ENCODE measurements around the gene CYP2W1.
A peak's percentile ranks its signal among the peaks of the same experiment; 100 is the strongest.
"Not testable (repeated sequence)": the region's sequence is repeated elsewhere in the genome, so short reads cannot be mapped to it uniquely, and the experiment has no call there.

Gene CYP2W1

DNA sequence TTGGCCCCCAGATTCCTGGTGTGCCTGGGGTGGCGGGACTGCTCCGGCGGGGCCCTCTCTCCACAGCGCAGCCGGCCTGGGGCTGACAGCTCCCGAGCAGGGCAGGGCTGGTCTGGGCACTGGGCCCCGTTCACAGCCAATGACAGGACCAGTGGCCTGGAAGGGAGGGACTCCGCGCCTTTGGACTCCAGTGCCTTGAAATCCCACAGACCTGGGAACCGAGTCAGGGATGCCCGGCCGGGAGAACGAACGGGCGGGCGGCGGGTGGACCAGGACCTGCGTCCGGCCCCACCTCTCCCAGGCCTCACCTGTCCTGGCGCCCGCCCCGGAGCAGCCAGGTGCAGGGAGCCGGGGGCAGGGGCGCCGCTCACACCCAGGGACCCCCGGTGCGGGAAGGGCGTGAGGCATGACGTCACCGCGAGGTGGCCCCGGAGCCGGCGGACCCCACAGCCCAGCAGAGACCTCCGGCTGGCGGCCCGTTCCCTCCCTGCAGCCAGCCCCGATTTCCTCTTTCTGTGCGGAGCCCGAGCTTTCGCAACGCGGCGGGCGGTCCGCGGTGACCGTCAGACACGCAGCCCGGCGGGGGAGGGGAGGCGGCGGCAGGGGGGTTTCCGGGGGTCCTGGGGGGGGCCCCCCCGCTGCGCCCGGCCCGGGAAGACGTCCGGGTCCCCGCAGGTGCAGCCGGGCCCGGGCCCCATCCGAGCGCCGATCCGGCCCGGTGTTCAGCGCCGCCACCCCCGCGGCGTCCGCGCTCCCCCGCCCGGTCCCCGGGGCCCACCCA is 29.2 kb upstream of the CYP2W1 start:
- H3K4me1 ChIP-seq (ENCODE audit: control insufficient read depth, insufficient read depth, low read length), result peaks cover 35% of the 10 kb centered on the region
- H3K27me3 ChIP-seq (ENCODE audit: control insufficient read depth in 1 of 2, insufficient read depth in 2 of 2, low read length in 2 of 2), result no peaks in the 10 kb centered on the region
- peak overlapping the region; percentile 57 to 74 for H3K4me3 ChIP-seq (ENCODE audit: low read length in 2 of 2)
- H3K27ac ChIP-seq (ENCODE audit: low read length), result peak overlapping the region; percentile 70
- no peaks in the 10 kb centered on the region for H3K9me3 ChIP-seq (ENCODE audit: control insufficient read depth in 2 of 2, low read length in 2 of 2)
- no peaks in the 10 kb centered on the region for H3K36me3 ChIP-seq (ENCODE audit: control insufficient read depth in 2 of 2, insufficient read depth in 2 of 2, low read length in 2 of 2)
- peak overlapping the region; percentile 62 to 73 for H3K9ac ChIP-seq (ENCODE audit: low read length in 2 of 2)

GRCh38 chr7:954330-955238 is 28.4 kb upstream of the CYP2W1 start, which contains the start of gene ADAP1:
ADAP1 (minus strand) TSS chr7:954680; CDS start chr7:954477, 203 bp downstream.
- H3K27me3 ChIP-seq (ENCODE audit: control insufficient read depth in 1 of 2, insufficient read depth in 2 of 2, low read length in 2 of 2), result no peaks in the 10 kb centered on the region
- no peaks in the 10 kb centered on the region for H3K9me3 ChIP-seq (ENCODE audit: control insufficient read depth in 2 of 2, low read length in 2 of 2)
- peak within 1 kb of the TSS; percentile 89 for H3K27ac ChIP-seq (ENCODE audit: low read length)
- peaks cover 35% of the 10 kb centered on the region for H3K4me1 ChIP-seq (ENCODE audit: control insufficient read depth, insufficient read depth, low read length)
- H3K4me3 ChIP-seq (ENCODE audit: low read length in 2 of 2), result peak within 1 kb of the TSS; percentile 57 to 74
- H3K36me3 ChIP-seq (ENCODE audit: control insufficient read depth in 2 of 2, insufficient read depth in 2 of 2, low read length in 2 of 2), result no peaks in the 10 kb centered on the region
- H3K9ac ChIP-seq (ENCODE audit: low read length in 2 of 2), result peak within 1 kb of the TSS; percentile 47 to 68

- no peaks in the 10 kb centered on the region for H3K36me3 ChIP-seq (ENCODE audit: control insufficient read depth in 2 of 2, insufficient read depth in 2 of 2, low read length in 2 of 2)
- H3K4me1 ChIP-seq (ENCODE audit: control insufficient read depth, insufficient read depth, low read length), result peaks cover 46% of the 10 kb centered on the region
- H3K4me3 ChIP-seq (ENCODE audit: low read length in 2 of 2), result peak overlapping the region in 1 of 2 donors; percentile 8
- H3K27ac ChIP-seq (ENCODE audit: low read length), result no peak overlapping the region
- H3K27me3 ChIP-seq (ENCODE audit: control insufficient read depth in 1 of 2, insufficient read depth in 2 of 2, low read length in 2 of 2), result no peaks in the 10 kb centered on the region
- no peak overlapping the region for H3K9ac ChIP-seq (ENCODE audit: low read length in 2 of 2)
- H3K9me3 ChIP-seq (ENCODE audit: control insufficient read depth in 2 of 2, low read length in 2 of 2), result no peaks in the 10 kb centered on the region
Observed at GRCh38 chr7:956031-956430, 26.9 kb upstream of the CYP2W1 start.

- no peak overlapping the region for H3K9ac ChIP-seq (ENCODE audit: low read length in 2 of 2)
- peaks cover 50% of the 10 kb centered on the region for H3K4me1 ChIP-seq (ENCODE audit: control insufficient read depth, insufficient read depth, low read length)
- no peaks in the 10 kb centered on the region for H3K36me3 ChIP-seq (ENCODE audit: control insufficient read depth in 2 of 2, insufficient read depth in 2 of 2, low read length in 2 of 2)
- no peaks in the 10 kb centered on the region for H3K27me3 ChIP-seq (ENCODE audit: control insufficient read depth in 1 of 2, insufficient read depth in 2 of 2, low read length in 2 of 2)
- no peak overlapping the region for H3K27ac ChIP-seq (ENCODE audit: low read length)
- H3K4me3 ChIP-seq (ENCODE audit: low read length in 2 of 2), result no peak overlapping the region
- no peaks in the 10 kb centered on the region for H3K9me3 ChIP-seq (ENCODE audit: control insufficient read depth in 2 of 2, low read length in 2 of 2)
Observed at GRCh38 chr7:957418-958220, 25.4 kb upstream of the CYP2W1 start.

GRCh38 chr7:958221-959200 is 24.5 kb upstream of the CYP2W1 start:
- H3K4me1 ChIP-seq (ENCODE audit: control insufficient read depth, insufficient read depth, low read length), result peaks cover 50% of the 10 kb centered on the region
- H3K36me3 ChIP-seq (ENCODE audit: control insufficient read depth in 2 of 2, insufficient read depth in 2 of 2, low read length in 2 of 2), result no peaks in the 10 kb centered on the region
- no peaks in the 10 kb centered on the region for H3K9me3 ChIP-seq (ENCODE audit: control insufficient read depth in 2 of 2, low read length in 2 of 2)
- H3K27ac ChIP-seq (ENCODE audit: low read length), result no peak overlapping the region
- H3K27me3 ChIP-seq (ENCODE audit: control insufficient read depth in 1 of 2, insufficient read depth in 2 of 2, low read length in 2 of 2), result no peaks in the 10 kb centered on the region
- H3K4me3 ChIP-seq (ENCODE audit: low read length in 2 of 2), result no peak overlapping the region
- H3K9ac ChIP-seq (ENCODE audit: low read length in 2 of 2), result no peak overlapping the region

DNA sequence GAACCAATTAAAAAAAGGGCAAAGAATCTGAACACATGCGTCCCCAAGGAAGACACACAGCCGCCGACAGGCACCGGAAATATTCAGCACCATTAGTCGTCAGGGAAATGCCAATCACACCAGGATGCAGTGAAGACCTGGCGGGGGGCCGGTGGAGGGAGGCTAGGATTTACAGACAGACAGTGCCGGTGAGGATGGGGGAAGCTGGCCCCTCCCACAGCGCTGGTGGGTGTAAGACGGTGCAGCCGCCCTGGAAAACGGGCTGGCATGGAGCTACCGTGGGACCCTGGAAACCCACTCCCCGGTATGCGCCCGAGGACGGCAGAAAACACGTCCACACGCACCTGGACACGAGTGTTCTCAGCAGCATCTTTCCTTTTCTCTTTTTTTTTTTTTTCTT is 23.7 kb upstream of the CYP2W1 start:
- H3K27me3 ChIP-seq (ENCODE audit: control insufficient read depth in 1 of 2, insufficient read depth in 2 of 2, low read length in 2 of 2), result no peaks in the 10 kb centered on the region
- H3K4me1 ChIP-seq (ENCODE audit: control insufficient read depth, insufficient read depth, low read length), result peaks cover 54% of the 10 kb centered on the region
- H3K27ac ChIP-seq (ENCODE audit: low read length), result no peak overlapping the region
- H3K36me3 ChIP-seq (ENCODE audit: control insufficient read depth in 2 of 2, insufficient read depth in 2 of 2, low read length in 2 of 2), result no peaks in the 10 kb centered on the region
- no peak overlapping the region for H3K4me3 ChIP-seq (ENCODE audit: low read length in 2 of 2)
- no peaks in the 10 kb centered on the region for H3K9me3 ChIP-seq (ENCODE audit: control insufficient read depth in 2 of 2, low read length in 2 of 2)
- H3K9ac ChIP-seq (ENCODE audit: low read length in 2 of 2), result no peak overlapping the region

DNA sequence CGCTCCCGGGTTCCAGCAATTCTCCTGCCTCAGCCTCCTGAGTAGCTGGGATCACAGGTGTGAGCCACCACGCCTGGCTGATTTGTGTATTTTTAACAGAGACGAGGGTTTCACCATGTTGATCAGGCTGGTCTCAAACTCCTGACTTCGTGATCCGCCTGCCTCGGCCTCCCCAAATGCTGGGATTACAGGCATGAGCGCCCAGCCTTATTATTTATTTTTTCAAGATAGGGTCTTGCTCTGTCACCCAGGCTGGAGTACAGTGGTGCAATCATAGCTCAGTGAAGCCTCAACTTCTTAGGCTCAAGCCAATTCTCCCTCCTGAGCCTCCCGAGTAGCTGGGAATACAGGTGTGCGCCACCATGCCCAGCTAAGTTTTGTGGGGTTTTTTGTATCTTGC is 23.2 kb upstream of the CYP2W1 start:
- not testable (repeated sequence) for H3K9ac ChIP-seq (ENCODE audit: low read length in 2 of 2); H3K9me3 ChIP-seq (ENCODE audit: control insufficient read depth in 2 of 2, low read length in 2 of 2); H3K27me3 ChIP-seq (ENCODE audit: control insufficient read depth in 1 of 2, insufficient read depth in 2 of 2, low read length in 2 of 2); H3K4me3 ChIP-seq (ENCODE audit: low read length in 2 of 2); H3K36me3 ChIP-seq (ENCODE audit: control insufficient read depth in 2 of 2, insufficient read depth in 2 of 2, low read length in 2 of 2)
- Histone ChIP-seq H3K4me1 (ENCODE audit: control insufficient read depth, insufficient read depth, low read length) (peaks cover 58% of the 10 kb centered on the region), H3K27ac (ENCODE audit: low read length) (peak overlapping the region; percentile 80)

DNA sequence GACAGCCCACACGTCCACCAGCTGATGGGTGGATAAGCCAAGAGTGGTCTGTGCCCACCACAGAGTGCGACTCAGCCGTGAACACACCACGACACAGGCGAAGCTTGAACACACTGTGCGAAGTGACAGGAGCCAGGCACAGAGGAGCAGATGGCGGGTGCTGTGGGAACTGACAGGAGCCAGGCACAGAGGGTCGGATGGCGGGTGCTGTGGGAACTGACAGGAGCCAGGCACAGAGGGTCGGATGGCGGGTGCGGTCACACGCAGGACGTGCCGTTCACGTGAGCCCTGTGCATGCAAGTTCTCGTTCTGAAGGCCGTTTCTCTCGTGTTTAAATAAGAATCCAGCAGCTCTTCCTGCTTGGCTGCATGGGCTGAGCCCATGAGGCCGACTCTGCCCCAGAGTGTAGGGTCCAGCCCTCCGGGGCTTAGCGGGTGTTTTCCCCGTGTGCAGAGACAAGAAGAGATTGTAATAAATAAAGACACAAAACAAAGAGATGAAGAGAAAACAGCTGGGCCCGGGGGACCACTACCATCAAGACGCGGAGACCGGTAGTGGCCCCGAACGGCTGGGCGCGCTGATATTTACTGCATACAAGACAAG is 22.6 kb upstream of the CYP2W1 start:
- peak overlapping the region in 1 of 2 donors; percentile 33 for H3K9ac ChIP-seq (ENCODE audit: low read length in 2 of 2)
- peak overlapping the region in 1 of 2 donors; percentile 3 for H3K4me3 ChIP-seq (ENCODE audit: low read length in 2 of 2)
- peak overlapping the region; percentile 80 for H3K27ac ChIP-seq (ENCODE audit: low read length)
- no peaks in the 10 kb centered on the region for H3K36me3 ChIP-seq (ENCODE audit: control insufficient read depth in 2 of 2, insufficient read depth in 2 of 2, low read length in 2 of 2)
- no peaks in the 10 kb centered on the region for H3K27me3 ChIP-seq (ENCODE audit: control insufficient read depth in 1 of 2, insufficient read depth in 2 of 2, low read length in 2 of 2)
- no peaks in the 10 kb centered on the region for H3K9me3 ChIP-seq (ENCODE audit: control insufficient read depth in 2 of 2, low read length in 2 of 2)
- H3K4me1 ChIP-seq (ENCODE audit: control insufficient read depth, insufficient read depth, low read length), result peaks cover 57% of the 10 kb centered on the region

DNA sequence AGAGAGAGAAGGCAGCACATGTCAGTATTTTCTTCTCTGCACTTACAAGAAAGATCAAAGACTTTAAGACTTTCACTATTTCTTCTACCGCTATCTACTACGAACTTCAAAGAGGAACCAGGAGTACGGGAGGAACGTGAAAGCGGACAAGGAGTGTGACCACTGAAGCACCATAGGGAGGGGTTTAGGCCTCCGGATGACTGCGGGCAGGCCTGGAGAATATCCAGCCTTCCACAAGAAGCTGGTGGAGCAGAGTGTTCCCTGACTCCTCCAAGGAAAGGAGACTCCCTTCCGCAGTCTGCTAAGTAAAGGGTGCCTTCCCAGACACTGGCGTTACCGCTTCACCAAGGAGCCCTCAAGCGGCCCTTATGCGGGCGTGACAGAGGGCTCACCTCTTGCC is 22.0 kb upstream of the CYP2W1 start:
- Histone ChIP-seq H3K9ac (ENCODE audit: low read length in 2 of 2) (peak overlapping the region in 1 of 2 donors; percentile 33), H3K4me1 (ENCODE audit: control insufficient read depth, insufficient read depth, low read length) (peaks cover 59% of the 10 kb centered on the region), H3K27ac (ENCODE audit: low read length) (peak overlapping the region; percentile 80), H3K4me3 (ENCODE audit: low read length in 2 of 2) (peak overlapping the region in 1 of 2 donors; percentile 3)
- not testable (repeated sequence) for H3K27me3 ChIP-seq (ENCODE audit: control insufficient read depth in 1 of 2, insufficient read depth in 2 of 2, low read length in 2 of 2); H3K36me3 ChIP-seq (ENCODE audit: control insufficient read depth in 2 of 2, insufficient read depth in 2 of 2, low read length in 2 of 2); H3K9me3 ChIP-seq (ENCODE audit: control insufficient read depth in 2 of 2, low read length in 2 of 2)
